K562 (cell line): ENCODE measurements around the gene IL6R.

Source experiments
- NBN ChIP-seq: fragments of 450-650 bp; IDR thresholded peaks from 2 replicates; pipeline ENCODE4 v1.6.1; 2016; ENCODE audit warnings: low read depth, mild to moderate bottlenecking
- NR3C1 ChIP-seq: sonication (generic); formaldehyde crosslinking; IDR thresholded peaks from 2 replicates; pipeline ENCODE4 v1.8.1; 2022; ENCODE audit warnings: missing genetic modification reagents
- POLR2A ChIP-seq: fragments of 450-650 bp; conservative IDR thresholded peaks from 2 replicates; pipeline ENCODE4 v1.6.1; 2016
- STAT5B ChIP-seq: fragments of 250-450 bp; sonication (Bioruptor Pico); IDR thresholded peaks from 2 replicates; pipeline ENCODE4 v1.8.0; 2021; ENCODE audit warnings: mild to moderate bottlenecking, inconsistent platforms
- ZBTB17 ChIP-seq: fragments of 450-650 bp; formaldehyde crosslinking; IDR thresholded peaks from 2 replicates; pipeline ENCODE4 v1.4.0; 2020; ENCODE audit warnings: mild to moderate bottlenecking
- ZNF695 ChIP-seq: fragments of 450-650 bp; formaldehyde crosslinking; IDR thresholded peaks from 2 replicates; pipeline ENCODE4 v1.4.0; 2020; ENCODE audit warnings: mild to moderate bottlenecking, moderate library complexity
- TF ChIP-seq, protein P1 (sequence below): sonication (generic); formaldehyde crosslinking; IDR thresholded peaks from 2 replicates; pipeline ENCODE4 v1.8.0; 2023; ENCODE audit warnings: mild to moderate bottlenecking, missing genetic modification reagents

GRCh38 chr1:154499446-154499845 is 94.3 kb downstream of the IL6R start:
- TF ChIP-seq, protein P1, sequence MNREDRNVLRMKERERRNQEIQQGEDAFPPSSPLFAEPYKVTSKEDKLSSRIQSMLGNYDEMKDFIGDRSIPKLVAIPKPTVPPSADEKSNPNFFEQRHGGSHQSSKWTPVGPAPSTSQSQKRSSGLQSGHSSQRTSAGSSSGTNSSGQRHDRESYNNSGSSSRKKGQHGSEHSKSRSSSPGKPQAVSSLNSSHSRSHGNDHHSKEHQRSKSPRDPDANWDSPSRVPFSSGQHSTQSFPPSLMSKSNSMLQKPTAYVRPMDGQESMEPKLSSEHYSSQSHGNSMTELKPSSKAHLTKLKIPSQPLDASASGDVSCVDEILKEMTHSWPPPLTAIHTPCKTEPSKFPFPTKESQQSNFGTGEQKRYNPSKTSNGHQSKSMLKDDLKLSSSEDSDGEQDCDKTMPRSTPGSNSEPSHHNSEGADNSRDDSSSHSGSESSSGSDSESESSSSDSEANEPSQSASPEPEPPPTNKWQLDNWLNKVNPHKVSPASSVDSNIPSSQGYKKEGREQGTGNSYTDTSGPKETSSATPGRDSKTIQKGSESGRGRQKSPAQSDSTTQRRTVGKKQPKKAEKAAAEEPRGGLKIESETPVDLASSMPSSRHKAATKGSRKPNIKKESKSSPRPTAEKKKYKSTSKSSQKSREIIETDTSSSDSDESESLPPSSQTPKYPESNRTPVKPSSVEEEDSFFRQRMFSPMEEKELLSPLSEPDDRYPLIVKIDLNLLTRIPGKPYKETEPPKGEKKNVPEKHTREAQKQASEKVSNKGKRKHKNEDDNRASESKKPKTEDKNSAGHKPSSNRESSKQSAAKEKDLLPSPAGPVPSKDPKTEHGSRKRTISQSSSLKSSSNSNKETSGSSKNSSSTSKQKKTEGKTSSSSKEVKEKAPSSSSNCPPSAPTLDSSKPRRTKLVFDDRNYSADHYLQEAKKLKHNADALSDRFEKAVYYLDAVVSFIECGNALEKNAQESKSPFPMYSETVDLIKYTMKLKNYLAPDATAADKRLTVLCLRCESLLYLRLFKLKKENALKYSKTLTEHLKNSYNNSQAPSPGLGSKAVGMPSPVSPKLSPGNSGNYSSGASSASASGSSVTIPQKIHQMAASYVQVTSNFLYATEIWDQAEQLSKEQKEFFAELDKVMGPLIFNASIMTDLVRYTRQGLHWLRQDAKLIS (CRISPR knock-in tag): no peak
- TF ChIP-seq ZBTB17 (CRISPR knock-in tag) (no peak), POLR2A (no peak), NR3C1 (no peak), NBN (no peak), ZNF695 (CRISPR knock-in tag) (no peak), STAT5B (CRISPR knock-in tag) (no peak)
